Activated CD8-positive, alpha-beta T cell treated with anti-CD3 and anti-CD28 coated beads for 36 hours (primary cell): Measurements from ENCODE around the gene COLEC12. TPM values are rescaled to one million over a fixed set of nuclear protein-coding genes. Genes with fewer than 3 reads are reported as not detected.

ENCODE experiments used
- ATAC-seq: fragments of 200-7000 bp; cut with Tn5 transposase; one replicate; pipeline ENCODE4 v1.10.0; 2021; ENCODE audit warnings: mild to moderate bottlenecking, moderate library complexity
- CTCF ChIA-PET: fragments of 350-600 bp; sonication (Branson Sonifier 250); formaldehyde crosslinking; loops from one replicate; lab custom pipeline; 2021; ENCODE audit warnings: antibody characterized with exemption; lab: Charles Lee
- POLR2A ChIA-PET: fragments of 350-600 bp; sonication (Branson Sonifier 250); formaldehyde crosslinking; loops from one replicate; lab custom pipeline; 2021; ENCODE audit warnings: antibody characterized with exemption; lab: Charles Lee
- DNase-seq: peaks from one replicate; pipeline ENCODE4 v3.0.0-alpha.2; 2020
- H3K27ac Mint-ChIP-seq: one replicate; pipeline ENCODE4 v1.8.0; 2021; ENCODE audit warnings: mild to moderate bottlenecking, mixed read lengths
- H3K27me3 Mint-ChIP-seq: one replicate; pipeline ENCODE4 v1.8.0; 2021; ENCODE audit warnings: mixed read lengths
- H3K36me3 Mint-ChIP-seq: one replicate; pipeline ENCODE4 v1.8.0; 2021; ENCODE audit warnings: low read depth, mixed read lengths
- H3K4me1 Mint-ChIP-seq: one replicate; pipeline ENCODE4 v1.8.0; 2021; ENCODE audit warnings: low read depth, mixed read lengths
- H3K4me3 Mint-ChIP-seq: one replicate; pipeline ENCODE4 v1.8.0; 2021; ENCODE audit warnings: mild to moderate bottlenecking, moderate library complexity, mixed read lengths
- H3K9me3 Mint-ChIP-seq: one replicate; pipeline ENCODE4 v1.8.0; 2021; ENCODE audit warnings: mixed read lengths
- intact Hi-C: fragments of 100-400 bp; cut with micrococcal nuclease; formaldehyde crosslinking; loops from one replicate; pipeline ENCODE4 v1.10.0; 2022
- total RNA-seq, 2 experiments: library from RNA; stranded (reverse); gene quantifications; one replicate each; pipeline ENCODE4 v1.2.3, GENCODE V29; 2021
- TF ChIP-seq, protein P1 (sequence below): fragments of 200-600 bp; IDR thresholded peaks from one replicate; pipeline ENCODE4 v1.8.0; 2022; ENCODE audit warnings: antibody characterized with exemption, mild to moderate bottlenecking

The COLEC12 gene
- total RNA-seq, 2 experiments from 2014 or later, result not detected

DNA sequence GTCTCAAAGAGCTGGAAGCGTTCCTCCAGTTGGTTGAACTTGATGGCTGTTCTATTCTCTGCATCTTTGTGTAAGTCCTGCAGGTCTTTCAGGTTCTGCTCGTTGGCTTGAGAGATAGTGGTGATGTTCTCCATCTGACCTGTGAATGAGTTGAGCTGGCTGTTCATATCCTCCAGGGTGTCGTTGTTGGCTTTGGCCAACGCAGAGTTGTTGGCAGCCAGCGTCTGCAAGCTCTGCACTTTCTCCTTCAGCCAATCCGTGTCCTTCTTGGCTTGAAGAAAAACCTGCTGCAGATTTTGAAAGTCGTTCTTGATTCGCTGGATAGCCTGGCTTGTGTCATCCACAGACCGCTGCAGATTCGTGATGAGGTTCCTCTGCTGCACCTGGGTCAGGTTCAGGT, 153.9 kb downstream of the COLEC12 start:
- no peaks in the 10 kb centered on the region for H3K4me1 Mint-ChIP-seq
- TF ChIP-seq, protein P1, sequence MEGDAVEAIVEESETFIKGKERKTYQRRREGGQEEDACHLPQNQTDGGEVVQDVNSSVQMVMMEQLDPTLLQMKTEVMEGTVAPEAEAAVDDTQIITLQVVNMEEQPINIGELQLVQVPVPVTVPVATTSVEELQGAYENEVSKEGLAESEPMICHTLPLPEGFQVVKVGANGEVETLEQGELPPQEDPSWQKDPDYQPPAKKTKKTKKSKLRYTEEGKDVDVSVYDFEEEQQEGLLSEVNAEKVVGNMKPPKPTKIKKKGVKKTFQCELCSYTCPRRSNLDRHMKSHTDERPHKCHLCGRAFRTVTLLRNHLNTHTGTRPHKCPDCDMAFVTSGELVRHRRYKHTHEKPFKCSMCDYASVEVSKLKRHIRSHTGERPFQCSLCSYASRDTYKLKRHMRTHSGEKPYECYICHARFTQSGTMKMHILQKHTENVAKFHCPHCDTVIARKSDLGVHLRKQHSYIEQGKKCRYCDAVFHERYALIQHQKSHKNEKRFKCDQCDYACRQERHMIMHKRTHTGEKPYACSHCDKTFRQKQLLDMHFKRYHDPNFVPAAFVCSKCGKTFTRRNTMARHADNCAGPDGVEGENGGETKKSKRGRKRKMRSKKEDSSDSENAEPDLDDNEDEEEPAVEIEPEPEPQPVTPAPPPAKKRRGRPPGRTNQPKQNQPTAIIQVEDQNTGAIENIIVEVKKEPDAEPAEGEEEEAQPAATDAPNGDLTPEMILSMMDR, result no peak
- ChIA-PET POLR2A (interaction anchor here (0.8 kb wide), 1 partner anchor 17 kb away, joined by 3 read pairs; no protein-coding TSS in a partner anchor), CTCF (no interaction called here)
- intact Hi-C loops, result no loop called here
- ATAC-seq (no peak), DNase-seq (no peak)
- H3K36me3 Mint-ChIP-seq, result no peaks in the 10 kb centered on the region
- H3K4me3 Mint-ChIP-seq, result no peak overlapping the region
- H3K27me3 Mint-ChIP-seq, result peaks cover 10% of the 10 kb centered on the region
- H3K27ac Mint-ChIP-seq, result no peak overlapping the region
- H3K9me3 Mint-ChIP-seq, result no peaks in the 10 kb centered on the region

DNA sequence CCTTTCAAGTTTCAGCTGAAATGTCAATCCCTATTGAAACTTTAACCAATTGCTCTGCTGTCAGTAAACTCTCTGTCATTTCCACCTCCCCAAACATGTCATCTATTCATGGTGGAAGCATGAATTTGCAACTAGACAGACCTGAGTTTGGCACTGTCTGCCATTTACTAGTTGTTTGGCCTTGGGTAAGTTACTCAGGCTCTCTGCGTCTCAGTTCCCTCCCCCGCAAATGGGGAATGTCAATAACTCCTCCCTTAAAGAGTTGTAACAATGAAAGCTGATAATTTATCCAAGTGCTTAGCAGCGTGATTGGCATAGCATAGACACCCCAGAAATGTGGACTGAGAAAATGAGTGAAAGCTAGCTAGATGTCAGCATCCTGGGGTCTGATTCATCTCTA, 159.4 kb downstream of the COLEC12 start:
- Mint-ChIP-seq H3K27me3 (peaks cover 3% of the 10 kb centered on the region), H3K4me1 (no peaks in the 10 kb centered on the region), H3K4me3 (no peak overlapping the region), H3K36me3 (no peaks in the 10 kb centered on the region), H3K9me3 (no peaks in the 10 kb centered on the region), H3K27ac (no peak overlapping the region)
- CTCF ChIA-PET, result no interaction called here
- TF ChIP-seq, protein P1, result no peak
- DNase-seq, result no peak
- intact Hi-C loops, result no loop called here
- POLR2A ChIA-PET, result no interaction called here
- no peak for ATAC-seq

DNA sequence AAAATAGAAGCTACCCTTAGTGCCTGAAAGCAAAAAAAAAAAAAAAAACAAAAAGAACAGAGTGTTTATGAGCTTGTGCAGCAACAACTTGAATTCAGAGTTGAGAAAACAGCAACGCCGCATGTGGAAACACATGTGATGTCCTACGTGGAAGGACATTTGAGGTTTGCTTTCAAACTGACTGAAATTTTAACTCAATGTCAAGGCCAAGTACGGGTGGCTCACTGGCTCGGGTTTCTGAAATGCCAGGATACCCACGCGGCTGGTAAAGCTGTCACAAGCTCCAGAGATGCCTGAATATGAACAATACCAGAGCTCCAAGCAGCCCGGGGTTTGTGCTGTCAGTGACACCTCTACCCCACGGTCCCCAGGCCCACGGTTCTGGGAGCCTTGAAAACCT, 160.5 kb downstream of the COLEC12 start:
- ATAC-seq, result no peak
- Mint-ChIP-seq H3K4me1 (no peaks in the 10 kb centered on the region), H3K9me3 (no peaks in the 10 kb centered on the region), H3K27ac (no peak overlapping the region), H3K27me3 (peaks cover 3% of the 10 kb centered on the region), H3K4me3 (no peak overlapping the region), H3K36me3 (no peaks in the 10 kb centered on the region)
- TF ChIP-seq, protein P1, result no peak
- no peak for DNase-seq
- POLR2A ChIA-PET, result no interaction called here
- CTCF ChIA-PET, result interaction anchor here (0.7 kb wide), 1 partner anchor 44 kb away, joined by 3 read pairs; no protein-coding TSS in a partner anchor
- intact Hi-C loops, result no loop called here

DNA sequence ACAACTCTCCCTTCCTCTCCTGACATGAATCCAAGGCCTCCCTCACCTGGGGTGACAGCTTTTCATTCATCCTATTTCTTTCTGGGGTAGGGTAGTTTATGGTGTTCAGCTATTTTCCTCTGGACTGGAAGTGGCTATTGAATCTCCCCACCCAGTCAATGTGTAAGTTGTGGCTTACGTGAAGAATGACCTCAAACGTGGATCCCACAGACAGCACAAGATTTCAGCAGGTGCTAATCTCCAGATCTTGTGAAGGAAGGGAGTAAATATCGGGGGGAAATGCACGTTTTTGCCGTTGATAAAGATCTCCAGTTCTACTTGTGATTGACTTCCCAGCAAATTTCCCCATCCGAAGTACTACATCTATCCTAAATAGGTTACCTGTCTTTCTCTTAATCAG, 161.3 kb downstream of the COLEC12 start:
- no peak for ATAC-seq
- DNase-seq, result no peak
- Mint-ChIP-seq H3K36me3 (no peaks in the 10 kb centered on the region), H3K27me3 (no peaks in the 10 kb centered on the region), H3K4me3 (no peak overlapping the region), H3K27ac (no peak overlapping the region), H3K4me1 (no peaks in the 10 kb centered on the region), H3K9me3 (no peaks in the 10 kb centered on the region)
- intact Hi-C loops, result no loop called here
- TF ChIP-seq, protein P1, result no peak
- POLR2A ChIA-PET, result no interaction called here
- CTCF ChIA-PET, result no interaction called here

DNA sequence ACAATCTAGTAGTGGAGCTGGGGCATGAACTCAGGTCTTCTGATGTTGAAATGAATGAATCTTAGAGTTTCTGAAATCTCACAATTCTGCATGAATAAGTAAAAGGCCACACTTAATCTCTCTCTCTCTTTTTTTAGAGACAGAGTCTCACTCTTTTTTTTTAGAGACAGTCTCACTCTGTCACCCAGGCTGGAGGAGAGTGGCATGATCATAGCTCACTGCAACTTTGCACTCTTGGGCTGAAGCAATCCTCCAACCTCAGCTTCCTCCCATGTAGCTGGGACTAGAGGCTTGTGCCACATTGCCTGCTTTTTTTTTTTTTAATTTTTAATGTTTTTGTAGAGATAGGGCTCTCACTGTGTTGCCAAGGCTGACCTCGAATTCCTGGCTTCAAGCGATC, 163.8 kb downstream of the COLEC12 start:
- CTCF ChIA-PET, result interaction anchor here (0.7 kb wide), 1 partner anchor 69 kb away, joined by 3 read pairs; the partner anchor contains the start of gene THOC1
- Mint-ChIP-seq H3K36me3 (no peaks in the 10 kb centered on the region), H3K27me3 (no peaks in the 10 kb centered on the region), H3K27ac (no peak overlapping the region), H3K4me1 (no peaks in the 10 kb centered on the region), H3K4me3 (no peak overlapping the region), H3K9me3 (no peaks in the 10 kb centered on the region)
- ATAC-seq, result no peak
- TF ChIP-seq, protein P1, result no peak
- POLR2A ChIA-PET, result no interaction called here
- no peak for DNase-seq
- intact Hi-C loops, result no loop called here
